Stimulated activated CD4-positive, alpha-beta T cell treated with anti-CD3 and anti-CD28 coated beads, Interleukin-2, amount 100 ng/mL, for 24 hours (primary cell): ENCODE data around the gene PPP1R2.
"Not testable (repeated sequence)": the region's sequence is repeated elsewhere in the genome, so short reads cannot be mapped to it uniquely, and the experiment has no call there.

Experiments used
- DNase-seq, 2 donors: peaks; one replicate each; pipeline ENCODE4 v3.0.0-alpha.2; 2020

Gene PPP1R2

DNA sequence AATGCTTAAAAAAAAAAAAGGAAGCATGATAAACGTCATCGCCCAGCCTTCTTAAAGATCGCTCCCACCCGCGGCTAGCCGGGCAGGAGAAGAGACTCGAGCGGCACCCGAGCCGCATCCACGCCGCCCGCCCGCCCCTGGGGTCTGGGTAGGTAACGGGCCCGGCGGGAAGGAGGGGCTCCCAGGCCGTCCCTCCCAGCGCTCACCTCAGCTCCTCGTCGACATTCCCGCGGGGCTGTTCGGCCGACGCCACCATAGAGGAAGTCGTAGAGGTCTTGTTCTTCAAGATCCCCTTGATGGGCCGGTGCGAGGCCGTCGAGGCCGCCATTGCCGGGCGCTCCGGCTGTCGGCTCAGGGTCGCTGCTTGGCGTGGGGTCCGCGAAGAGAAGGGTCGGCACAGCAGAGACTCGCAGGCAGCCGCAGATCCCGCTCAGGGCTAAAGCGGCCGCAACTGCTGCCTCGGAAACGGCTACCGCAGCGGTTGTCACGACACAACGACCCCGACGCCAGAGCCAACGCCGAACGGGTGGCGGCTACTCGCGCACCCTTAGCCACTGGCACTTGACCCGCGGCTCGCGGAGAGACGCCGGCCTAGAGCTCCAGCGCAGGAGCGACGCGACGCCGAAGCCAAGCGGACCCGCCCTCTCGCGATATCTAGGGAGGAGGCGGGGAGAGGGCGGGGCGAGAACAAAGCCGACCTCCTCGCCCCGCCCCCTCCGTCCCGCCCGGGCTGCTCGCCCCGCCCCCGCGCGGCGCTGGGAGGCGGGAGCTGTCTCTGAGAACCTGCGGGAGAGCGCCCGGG lies at the start of gene PPP1R2:
TSS of gene PPP1R2 (minus strand) at position 628 of the 802 bp plus-strand sequence. CDS start at position 328, 300 bp downstream.
- peak; percentile 95 for DNase-seq

- DNase-seq = no peak
Observed at GRCh38 chr3:195591852-195592251, 48.7 kb upstream of the PPP1R2 start.

DNA sequence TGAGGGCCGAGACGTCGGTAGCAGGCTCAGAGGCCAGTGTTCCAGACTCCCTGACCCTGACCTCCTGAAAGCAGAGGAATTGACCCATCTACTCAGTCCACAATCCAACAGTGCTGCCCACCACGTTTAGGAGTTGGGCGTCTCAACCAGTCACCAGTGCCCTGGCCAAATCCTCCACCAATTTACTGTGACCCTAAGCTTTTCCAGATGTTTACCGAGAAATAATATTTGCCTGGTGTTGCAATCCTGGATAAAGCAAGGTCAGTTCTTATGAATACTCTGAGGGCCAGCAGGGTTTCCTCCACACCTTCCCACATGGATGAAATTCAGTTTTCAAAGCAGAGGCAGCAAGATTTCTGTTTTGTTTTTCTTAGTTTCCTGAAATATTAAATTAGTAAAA lies 48.1 kb upstream of the PPP1R2 start:
- no peak for DNase-seq

DNA sequence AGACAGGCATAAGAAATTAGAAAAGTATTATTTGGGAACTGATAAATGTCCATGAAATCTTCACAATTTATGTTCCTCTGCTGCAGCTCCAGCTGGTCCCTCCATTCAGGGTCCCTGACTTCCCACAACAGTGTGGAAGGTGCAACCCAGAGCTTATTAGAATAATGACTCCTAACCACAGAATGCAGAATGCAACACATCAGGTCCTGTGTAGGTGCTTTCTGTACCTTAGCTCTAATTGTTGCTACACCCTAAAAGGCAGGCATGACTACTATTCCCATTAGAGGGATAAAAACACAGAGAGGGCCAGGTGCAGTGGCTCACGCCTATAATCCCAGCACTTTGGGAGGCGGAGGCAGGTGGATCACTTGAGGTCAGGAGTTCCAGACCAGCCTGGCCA lies 47.3 kb upstream of the PPP1R2 start:
- DNase-seq = not testable (repeated sequence)

DNA sequence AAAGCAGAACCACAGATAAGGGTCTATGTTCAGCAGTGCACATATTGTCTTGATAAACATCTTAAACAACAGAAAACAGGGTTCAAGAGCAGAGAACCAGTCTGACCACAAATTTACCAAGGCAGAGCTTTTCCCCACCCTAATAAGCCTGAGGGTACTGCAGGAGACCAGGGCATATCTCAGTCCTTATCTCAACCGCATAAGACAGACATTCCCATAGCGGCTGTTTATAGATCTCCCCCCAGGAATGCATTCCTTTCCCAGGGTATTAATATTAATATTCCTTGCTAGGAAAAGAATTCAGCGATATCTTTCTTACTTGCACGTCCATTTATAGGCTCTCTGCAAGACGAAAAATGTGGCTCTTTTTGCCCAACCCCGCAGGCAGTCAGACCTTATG lies 46.7 kb upstream of the PPP1R2 start:
- not testable (repeated sequence) for DNase-seq

DNA sequence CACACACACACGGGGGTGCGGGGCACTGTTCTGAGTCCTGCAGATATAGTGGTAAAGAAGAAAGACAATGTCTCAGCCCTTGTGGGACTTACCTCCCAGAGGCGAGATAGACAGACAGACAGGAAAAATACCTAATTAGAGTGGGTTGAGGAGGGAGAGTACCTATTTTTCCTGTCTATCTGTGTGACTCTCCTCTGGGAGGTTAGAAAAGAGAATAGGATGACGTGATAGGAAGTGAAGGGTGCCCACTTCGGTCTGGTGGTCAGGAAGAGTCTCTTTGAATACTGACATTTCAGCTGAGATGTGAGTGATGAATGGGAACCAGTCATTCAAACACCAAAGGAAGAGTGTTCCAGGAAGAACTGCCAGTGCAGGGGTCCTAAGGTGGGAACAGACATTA lies 44.7 kb upstream of the PPP1R2 start:
- DNase-seq = no peak

DNA sequence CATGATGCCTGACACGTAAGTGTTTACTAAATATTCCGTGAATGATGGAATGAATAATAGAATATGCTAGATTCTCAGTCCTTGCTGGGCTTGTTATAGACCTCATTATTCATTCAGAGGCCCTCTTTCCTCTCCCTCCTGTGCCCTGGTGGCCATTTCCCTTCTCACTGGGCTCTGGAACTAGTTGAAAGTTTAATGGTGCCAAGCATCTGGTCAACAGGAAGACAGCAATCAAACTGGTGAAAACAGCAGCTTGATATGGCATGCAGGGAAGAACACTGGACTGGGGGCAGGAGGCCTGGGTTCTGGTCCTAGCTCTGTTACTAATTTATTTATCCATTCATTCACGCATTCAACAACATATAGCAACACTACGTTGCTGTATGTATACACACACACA lies 44.3 kb upstream of the PPP1R2 start:
- no peak for DNase-seq

- DNase-seq = no peak
Observed at GRCh38 chr3:195584543-195584870, 41.4 kb upstream of the PPP1R2 start.

DNA sequence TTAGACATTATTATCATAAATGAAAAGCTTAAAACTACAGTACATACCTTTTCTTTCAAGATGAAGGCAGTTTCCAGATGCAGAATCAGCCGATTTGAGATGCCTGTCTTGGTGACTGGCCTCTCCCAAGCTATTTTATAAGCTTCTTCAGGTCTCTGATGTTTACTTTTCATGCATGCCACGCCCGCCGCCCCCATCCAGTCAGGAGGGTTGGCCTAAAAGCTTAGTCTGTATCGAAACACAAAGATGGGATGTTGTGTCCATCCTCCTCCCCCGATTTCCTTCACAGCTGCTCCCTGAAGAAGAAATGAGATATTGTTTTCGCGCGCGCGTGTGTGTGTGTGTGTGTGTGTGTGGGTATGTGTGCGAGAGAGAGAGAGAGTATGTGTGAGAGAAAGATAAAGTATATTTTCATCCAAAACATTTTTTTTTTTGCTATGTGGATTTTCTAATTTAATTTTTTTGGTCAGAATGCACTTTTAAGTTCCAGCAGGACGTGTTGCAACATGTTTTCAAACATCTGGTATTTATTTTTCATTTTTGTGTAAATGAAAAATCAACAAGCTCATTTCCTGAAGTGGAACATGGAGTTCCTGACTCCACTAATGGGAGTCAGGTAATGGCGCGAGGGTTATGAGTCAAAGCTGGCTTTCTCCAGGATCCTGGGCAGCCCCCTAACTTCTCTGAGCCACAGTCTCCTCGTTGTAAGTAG lies 40.9 kb upstream of the PPP1R2 start, which contains the start of gene APOD:
TSS of gene APOD (minus strand) at position 110 of the 712 bp plus-strand sequence. CDS start 4,479 bp downstream, outside the sequence.
- DNase-seq = no peak

- no peak for DNase-seq
Observed at GRCh38 chr3:195582947-195583346, 39.8 kb upstream of the PPP1R2 start.

DNA sequence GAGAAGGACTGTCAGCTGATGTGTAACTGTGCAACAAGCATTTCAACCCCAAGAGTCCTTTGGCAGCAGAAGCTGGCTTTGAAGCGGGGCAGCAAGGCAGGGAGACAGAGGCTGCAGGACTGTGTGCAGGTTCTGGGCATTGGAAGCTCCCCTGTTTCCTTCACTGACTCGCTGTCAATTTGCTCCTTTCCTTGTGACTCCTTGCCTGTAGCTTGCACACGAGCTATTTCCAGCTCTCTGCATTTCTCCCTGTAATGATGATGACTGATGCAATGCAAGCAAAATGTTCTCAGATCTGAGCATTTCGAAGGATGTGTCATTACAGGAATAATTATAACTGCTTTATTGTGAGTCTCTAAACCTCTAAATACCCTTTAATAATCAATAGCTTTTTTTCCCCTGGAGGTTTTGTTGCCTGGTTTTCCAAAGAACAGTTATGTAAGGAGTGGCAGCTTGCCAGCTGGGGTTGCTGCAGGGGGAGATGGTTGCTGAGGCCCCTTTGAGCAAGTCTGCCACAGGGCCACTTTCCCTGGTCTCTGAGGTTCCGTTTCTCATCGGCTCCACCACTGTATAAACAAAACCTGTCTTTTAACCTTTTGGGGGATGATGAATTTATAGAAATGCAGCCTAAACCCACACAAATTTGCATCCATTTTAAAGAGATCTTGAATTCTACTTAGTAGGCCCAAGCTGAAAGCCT lies 37.8 kb upstream of the PPP1R2 start:
- no peak for DNase-seq

GRCh38 chr3:195579281-195579680 lies 36.2 kb upstream of the PPP1R2 start:
- DNase-seq = no peak

DNA sequence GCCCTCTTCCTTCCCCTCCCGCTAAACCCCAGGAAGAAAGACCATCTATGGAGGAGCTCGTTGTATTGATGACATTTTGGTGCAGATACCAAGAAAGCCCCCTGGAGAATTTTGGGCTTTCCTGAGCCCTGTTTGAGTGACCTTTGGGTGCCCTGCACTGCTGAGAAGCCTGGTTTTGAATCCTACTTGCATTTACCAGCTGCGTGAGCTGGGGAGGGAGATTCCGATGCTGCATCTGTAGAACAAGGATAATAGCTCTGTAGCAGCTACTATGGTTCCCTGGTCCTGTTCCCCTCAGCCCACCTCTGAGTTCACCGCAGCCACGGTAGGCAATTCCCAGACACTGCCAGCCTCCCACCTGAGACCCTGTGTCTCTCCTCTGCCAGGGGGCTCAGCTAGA lies 35.4 kb upstream of the PPP1R2 start:
- no peak for DNase-seq

DNA sequence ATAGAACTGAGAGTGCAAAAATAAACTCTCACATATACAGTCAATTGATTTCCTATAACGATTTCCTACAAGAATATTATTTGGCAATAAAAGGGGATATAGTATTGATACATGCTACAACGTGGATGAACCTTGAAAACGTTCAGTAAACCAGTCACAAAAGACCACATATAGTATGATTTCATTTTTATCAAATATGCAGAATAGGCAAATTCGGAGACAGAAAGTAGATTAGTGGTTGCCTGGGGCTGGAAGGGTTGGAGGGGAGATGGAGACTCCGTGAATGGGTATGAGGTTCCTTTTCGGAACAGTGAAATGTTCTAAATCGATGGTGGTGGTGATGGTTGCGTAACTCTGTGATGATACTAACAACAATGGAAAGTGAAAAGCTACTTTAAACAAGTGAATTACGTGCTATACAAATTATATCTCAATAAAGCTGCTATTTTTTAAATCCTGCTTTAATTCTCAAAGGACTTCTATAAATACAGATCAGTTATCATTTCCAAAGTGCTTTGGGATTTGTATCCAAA lies 34.6 kb upstream of the PPP1R2 start:
- DNase-seq = no peak

GRCh38 chr3:195574497-195575304 lies 31.6 kb upstream of the PPP1R2 start:
- DNase-seq = no peak

- DNase-seq = no peak
Observed at GRCh38 chr3:195573611-195574496, 30.7 kb upstream of the PPP1R2 start.

GRCh38 chr3:195571361-195571760 lies 28.2 kb upstream of the PPP1R2 start:
- DNase-seq = no peak

DNA sequence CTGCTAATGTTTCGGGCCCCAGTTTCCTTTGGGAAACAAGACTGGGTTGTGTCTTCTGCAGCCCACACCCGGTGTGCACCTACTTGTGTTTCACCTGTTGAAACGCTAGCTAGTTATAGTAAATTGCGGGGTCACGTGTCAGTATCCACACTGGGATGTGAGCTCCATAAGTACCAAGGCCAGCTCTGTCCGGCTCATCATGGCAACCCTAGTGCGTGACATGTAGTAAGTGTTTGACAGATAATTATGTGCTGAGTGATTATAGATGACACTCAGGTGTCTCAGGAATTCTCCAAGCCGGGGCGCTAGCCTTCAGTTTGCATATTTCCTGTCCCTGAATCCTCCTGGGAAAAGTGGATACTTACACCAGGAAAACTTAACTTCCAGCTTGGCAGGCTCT lies 27.8 kb upstream of the PPP1R2 start:
- DNase-seq = no peak

DNA sequence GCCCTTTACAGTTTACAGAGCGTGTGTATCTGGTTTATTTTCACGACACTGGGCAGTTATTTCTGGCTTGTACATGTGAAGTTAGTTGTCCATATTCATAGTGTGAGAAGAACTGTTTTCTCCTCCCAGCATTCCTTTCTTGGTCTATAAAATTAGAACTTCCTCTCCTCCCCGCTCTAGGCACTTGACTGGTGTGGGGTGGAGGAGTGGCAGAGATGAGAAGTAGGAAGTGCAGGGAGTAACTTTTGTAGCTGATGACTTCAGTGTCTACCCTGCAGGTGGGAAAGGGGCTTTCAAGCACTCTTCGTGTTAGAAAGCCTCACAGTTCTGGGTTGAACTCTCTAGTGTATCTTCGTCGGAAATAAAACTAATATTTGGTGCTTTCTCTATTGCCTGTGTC lies 27.2 kb upstream of the PPP1R2 start:
- DNase-seq = no peak

- no peak for DNase-seq
Observed at GRCh38 chr3:195568630-195569029, 25.5 kb upstream of the PPP1R2 start.

DNA sequence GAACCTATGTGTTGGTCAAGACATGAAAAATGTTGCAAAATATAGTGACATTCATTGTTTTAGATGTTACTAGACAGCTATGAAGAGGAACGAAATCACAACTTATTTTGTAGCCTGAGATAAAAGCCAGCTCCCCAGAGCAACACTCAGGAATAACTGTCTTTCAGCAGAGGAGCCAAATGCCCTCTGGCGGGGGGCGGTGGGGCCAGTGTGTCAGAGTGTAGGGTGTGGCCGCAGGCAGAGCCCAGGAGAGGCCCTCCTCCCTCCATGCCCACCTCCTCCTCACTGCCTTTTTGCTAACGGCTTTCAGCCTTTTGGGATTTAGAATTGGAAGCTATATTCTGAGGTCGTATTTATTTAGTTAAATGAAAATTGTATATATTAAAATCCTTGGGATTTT lies 23.7 kb upstream of the PPP1R2 start:
- no peak for DNase-seq

DNA sequence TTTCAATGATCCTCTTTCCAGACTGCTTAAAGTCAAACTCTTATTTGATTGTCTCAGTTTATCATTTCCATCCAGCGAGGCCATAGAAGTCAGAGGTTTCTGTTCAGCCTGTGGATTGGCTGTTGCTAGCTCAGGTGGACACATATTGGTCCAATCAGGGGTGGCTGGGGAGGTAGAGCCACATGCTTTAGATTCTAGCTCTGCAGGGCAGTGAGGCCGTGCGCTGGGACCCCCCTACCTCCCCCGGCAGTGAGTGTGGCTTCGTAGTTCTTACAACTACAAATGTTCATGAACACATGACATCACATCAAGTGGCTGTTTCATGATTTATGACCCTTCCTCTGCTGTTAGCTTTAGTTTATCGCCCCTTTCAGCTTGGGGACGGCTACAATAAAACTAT lies 22.6 kb upstream of the PPP1R2 start:
- no peak for DNase-seq
